Effector memory CD8-positive, alpha-beta T cell (primary cell): ENCODE results near the gene DEDD2.
"Not testable (repeated sequence)": the region's sequence is repeated elsewhere in the genome, so short reads cannot be mapped to it uniquely, and the experiment has no call there.

Source experiments
- ATAC-seq: fragments of 150-1000 bp; cut with Tn5 transposase; replicated peaks from 2 replicates; pipeline ENCODE4 v1.10.0; 2021; ENCODE audit warnings: mild to moderate bottlenecking, moderate library complexity
- DNase-seq, 3 experiments: peaks; one replicate each; pipeline ENCODE4 v3.0.0; 2021
- H3K27ac Mint-ChIP-seq, 2 donors: one replicate each; pipeline ENCODE4 v1.8.0; 2022; ENCODE audit warnings: mild to moderate bottlenecking in 2 of 2, mixed read lengths in 2 of 2, moderate library complexity in 2 of 2
- H3K27me3 Mint-ChIP-seq, 2 donors: one replicate each; pipeline ENCODE4 v1.8.0; 2022; ENCODE audit warnings: mixed read lengths in 2 of 2
- H3K36me3 Mint-ChIP-seq: one replicate; pipeline ENCODE4 v1.8.0; 2022; ENCODE audit warnings: mild to moderate bottlenecking, moderate library complexity, mixed read lengths; ENCODE audit not compliant: insufficient read depth
- H3K4me1 Mint-ChIP-seq, 2 donors: one replicate each; pipeline ENCODE4 v1.8.0; 2022; ENCODE audit warnings: low read depth in 2 of 2, mixed read lengths in 2 of 2
- H3K4me3 Mint-ChIP-seq, 2 donors: one replicate each; pipeline ENCODE4 v1.8.0; 2022; ENCODE audit warnings: mild to moderate bottlenecking in 2 of 2, mixed read lengths in 2 of 2, moderate library complexity in 2 of 2
- H3K9me3 Mint-ChIP-seq, 2 donors: one replicate each; pipeline ENCODE4 v1.8.0; 2022; ENCODE audit warnings: mixed read lengths in 2 of 2
- total RNA-seq, 9 experiments: gene quantifications; one replicate each; lab custom pipeline; 2026; lab: John Stamatoyannopoulos, UW

DEDD2 gene, protein sequence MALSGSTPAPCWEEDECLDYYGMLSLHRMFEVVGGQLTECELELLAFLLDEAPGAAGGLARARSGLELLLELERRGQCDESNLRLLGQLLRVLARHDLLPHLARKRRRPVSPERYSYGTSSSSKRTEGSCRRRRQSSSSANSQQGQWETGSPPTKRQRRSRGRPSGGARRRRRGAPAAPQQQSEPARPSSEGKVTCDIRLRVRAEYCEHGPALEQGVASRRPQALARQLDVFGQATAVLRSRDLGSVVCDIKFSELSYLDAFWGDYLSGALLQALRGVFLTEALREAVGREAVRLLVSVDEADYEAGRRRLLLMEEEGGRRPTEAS
- 27.2 to 105 (median 43.6) reads per million in 9 experiments for total RNA-seq

GRCh38 chr19:42217520-42218437, at the start of gene DEDD2:
DEDD2 (minus strand) TSS chr19:42217677; CDS start chr19:42217007, 670 bp downstream.
- peaks cover 46% of the 10 kb centered on the region for H3K36me3 Mint-ChIP-seq
- no peaks in the 10 kb centered on the region for H3K9me3 Mint-ChIP-seq
- peak within 1 kb of the TSS; percentile 92 to 93 for H3K27ac Mint-ChIP-seq
- no peaks in the 10 kb centered on the region for H3K27me3 Mint-ChIP-seq
- ATAC-seq (peak; percentile 72), DNase-seq (peak; percentile 99 to 100 (median 100))
- H3K4me1 Mint-ChIP-seq: peaks cover 64 to 65% of the 10 kb centered on the region in 2 donors
- peak within 1 kb of the TSS; percentile 97 for H3K4me3 Mint-ChIP-seq

GRCh38 chr19:42266928-42267603, 49.6 kb upstream of the DEDD2 start:
- H3K9me3 Mint-ChIP-seq, H3K27me3 Mint-ChIP-seq, H3K4me3 Mint-ChIP-seq, H3K27ac Mint-ChIP-seq, ATAC-seq, DNase-seq: not testable (repeated sequence)
- H3K4me1 Mint-ChIP-seq: peaks cover 14 to 29% of the 10 kb centered on the region in 2 donors
- peaks cover 15% of the 10 kb centered on the region for H3K36me3 Mint-ChIP-seq

- H3K27ac Mint-ChIP-seq: not testable (repeated sequence)
Observed at GRCh38 chr19:42266105-42266504, 48.6 kb upstream of the DEDD2 start.

DNA sequence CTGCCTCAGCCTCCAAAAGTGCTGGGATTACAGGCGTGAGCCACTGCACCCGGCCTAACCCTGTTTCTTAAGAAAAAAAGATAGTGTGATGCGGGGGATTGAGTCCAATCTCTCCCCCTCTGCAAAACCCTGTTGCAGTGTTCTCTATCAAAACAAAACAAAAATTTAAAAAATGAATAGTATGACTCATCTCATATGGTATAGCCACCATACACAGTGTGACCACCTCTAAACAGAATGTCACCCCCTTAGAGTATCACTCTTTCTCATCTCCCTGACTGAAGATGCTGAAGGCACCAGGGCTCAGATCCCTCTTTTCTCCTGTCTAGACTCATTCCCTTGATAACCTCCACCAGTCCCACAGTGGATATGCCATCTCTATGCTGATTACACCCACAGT, 44.3 kb upstream of the DEDD2 start:
- DNase-seq: no peak
- Mint-ChIP-seq H3K4me3 (no peak overlapping the region), H3K4me1 (no peaks in the 10 kb centered on the region), H3K27me3 (no peaks in the 10 kb centered on the region), H3K9me3 (no peaks in the 10 kb centered on the region), H3K36me3 (no peaks in the 10 kb centered on the region), H3K27ac (no peak overlapping the region)
- no peak for ATAC-seq

More at GRCh38 chr19:42266105-42266504, 48.6 kb upstream of the DEDD2 start:
- H3K9me3 Mint-ChIP-seq, H3K27me3 Mint-ChIP-seq, ATAC-seq, DNase-seq, H3K4me3 Mint-ChIP-seq: not testable (repeated sequence)
- H3K4me1 Mint-ChIP-seq: peaks cover 9 to 23% of the 10 kb centered on the region in 2 donors
- H3K36me3 Mint-ChIP-seq: peaks cover 10% of the 10 kb centered on the region

DNA sequence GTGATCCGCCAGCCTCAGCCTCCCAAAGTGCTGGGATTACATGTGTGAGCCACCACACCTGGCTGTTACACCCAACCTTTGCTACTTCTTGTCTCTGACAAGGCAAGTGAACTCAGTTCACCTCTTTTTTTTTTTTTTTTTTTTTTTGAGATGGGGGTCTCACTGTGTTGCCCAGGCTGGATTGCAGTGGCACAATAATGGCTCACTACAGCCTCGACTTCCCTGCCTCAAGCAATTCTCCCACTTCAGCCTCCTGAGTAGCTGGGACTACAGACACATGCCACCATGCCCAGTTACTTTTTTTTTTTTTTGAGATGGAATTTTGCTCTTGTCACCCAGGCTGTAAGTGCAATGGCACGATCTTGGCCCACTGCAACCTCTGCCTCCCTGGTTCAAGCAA, 40.4 kb upstream of the DEDD2 start:
- Mint-ChIP-seq H3K36me3 (peaks cover 14% of the 10 kb centered on the region), H3K4me1 (peaks cover 9 to 10% of the 10 kb centered on the region in 2 donors)
- not testable (repeated sequence) for H3K4me3 Mint-ChIP-seq, H3K27ac Mint-ChIP-seq, H3K9me3 Mint-ChIP-seq, ATAC-seq, H3K27me3 Mint-ChIP-seq, DNase-seq

DNA sequence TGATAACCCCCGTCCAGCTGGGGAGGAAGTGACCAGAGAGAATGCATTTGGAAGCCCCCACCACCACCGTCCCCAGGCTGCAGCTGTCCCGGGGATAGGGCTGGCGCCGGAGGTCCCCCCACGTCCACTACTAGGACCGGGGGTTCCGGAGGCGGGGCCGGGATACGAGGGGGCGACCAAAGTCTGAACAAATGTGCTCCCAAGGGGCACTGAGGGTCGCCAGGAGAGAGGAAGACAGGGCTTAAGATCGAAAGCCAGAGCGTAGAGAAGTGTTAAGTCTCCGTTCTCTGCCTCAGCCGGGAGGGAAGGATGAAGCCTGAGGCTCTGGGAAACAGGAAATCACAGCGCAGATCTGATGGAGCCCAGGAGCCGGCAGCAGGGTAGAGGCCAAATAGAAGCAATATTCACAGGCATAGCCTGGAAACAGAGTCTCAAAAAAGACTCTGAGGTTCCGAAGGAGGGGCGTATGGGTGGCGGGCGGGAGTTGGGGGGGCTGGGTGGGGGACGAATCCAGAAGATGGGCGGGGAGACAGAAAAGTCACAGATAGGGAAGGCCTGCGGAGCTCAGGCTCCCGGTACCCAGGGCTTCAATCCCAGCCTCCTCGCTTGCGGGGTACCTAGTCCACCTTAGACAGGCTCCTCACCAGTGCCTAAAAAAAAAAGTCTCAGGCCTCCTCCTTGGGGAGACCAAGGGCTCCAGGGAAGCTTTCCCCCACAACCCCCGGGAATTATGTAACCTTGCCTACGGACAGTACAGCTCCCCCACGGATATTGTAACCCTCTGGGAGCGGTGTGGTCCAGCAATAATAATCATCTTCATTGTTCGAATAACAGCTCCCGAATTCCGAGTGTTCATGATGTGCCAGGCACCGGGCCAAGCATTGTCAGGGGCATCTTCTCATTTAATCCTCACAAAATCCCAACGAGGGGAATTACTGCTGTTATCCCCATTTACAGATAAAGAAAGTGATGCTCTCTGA, 38.6 kb upstream of the DEDD2 start:
- DNase-seq (no peak), ATAC-seq (no peak)
- H3K36me3 Mint-ChIP-seq: peaks cover 18% of the 10 kb centered on the region
- H3K4me3 Mint-ChIP-seq: peak overlapping the region; percentile 86 to 96
- H3K9me3 Mint-ChIP-seq: no peaks in the 10 kb centered on the region
- H3K27me3 Mint-ChIP-seq: no peaks in the 10 kb centered on the region
- peak overlapping the region; percentile 56 to 67 for H3K27ac Mint-ChIP-seq
- peaks cover 22 to 24% of the 10 kb centered on the region in 2 donors for H3K4me1 Mint-ChIP-seq

DNA sequence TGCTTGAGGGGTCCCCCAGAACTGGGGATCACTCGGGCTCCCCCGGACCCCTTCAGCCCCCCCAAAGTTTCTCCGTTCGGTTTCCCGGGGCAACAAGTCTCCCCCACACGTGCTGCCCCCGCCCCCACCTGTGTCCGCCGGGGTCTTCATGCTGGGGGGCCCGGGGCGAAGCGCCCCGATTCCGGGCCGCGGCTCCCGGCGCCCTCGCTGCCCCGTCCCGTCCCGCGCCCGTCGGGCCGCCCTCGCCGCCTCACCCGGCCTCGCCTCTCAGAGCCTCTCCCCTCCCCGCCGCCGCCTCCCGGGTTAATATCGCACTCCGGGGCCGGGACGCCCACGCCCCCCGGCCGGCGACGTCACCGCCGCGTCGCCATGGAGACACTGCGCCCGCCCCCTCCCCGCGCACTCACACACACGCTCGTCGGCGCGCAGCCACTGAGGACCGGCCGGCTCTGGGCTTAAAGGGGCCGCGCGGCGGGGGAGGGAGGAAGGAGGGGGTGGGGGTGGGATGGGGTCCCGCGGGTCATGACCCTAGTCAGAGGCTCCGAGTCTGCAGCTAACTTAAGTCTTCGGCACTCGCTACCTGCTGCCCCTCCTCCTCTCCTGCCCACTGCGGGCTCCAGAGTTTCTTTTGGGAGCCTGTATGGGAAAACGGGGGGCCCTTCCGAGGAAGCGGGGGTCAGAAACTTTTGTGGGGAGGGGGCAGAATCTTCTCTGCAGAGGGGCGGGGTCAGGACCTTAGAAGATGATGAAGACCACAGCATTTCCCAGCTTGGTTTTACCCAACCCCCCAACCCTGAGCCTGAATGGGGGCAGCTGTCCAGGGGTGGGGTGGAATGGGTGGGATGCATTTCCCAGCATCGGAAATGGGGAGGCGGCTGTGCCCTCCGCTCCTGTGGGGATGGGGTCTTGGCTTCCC, 37.6 kb upstream of the DEDD2 start, which contains the start of gene ERF:
TSS of gene ERF (minus strand) at position 279 of the 916 bp plus-strand sequence. CDS start at position 150, 129 bp downstream.
- Mint-ChIP-seq H3K27me3 (no peaks in the 10 kb centered on the region), H3K36me3 (peaks cover 27% of the 10 kb centered on the region), H3K4me1 (peaks cover 24 to 25% of the 10 kb centered on the region in 2 donors), H3K9me3 (no peaks in the 10 kb centered on the region), H3K4me3 (peak within 1 kb of the TSS; percentile 86 to 96), H3K27ac (peak within 1 kb of the TSS; percentile 56 to 67)
- DNase-seq: peak; percentile 93
- peak; percentile 82 for ATAC-seq

DNA sequence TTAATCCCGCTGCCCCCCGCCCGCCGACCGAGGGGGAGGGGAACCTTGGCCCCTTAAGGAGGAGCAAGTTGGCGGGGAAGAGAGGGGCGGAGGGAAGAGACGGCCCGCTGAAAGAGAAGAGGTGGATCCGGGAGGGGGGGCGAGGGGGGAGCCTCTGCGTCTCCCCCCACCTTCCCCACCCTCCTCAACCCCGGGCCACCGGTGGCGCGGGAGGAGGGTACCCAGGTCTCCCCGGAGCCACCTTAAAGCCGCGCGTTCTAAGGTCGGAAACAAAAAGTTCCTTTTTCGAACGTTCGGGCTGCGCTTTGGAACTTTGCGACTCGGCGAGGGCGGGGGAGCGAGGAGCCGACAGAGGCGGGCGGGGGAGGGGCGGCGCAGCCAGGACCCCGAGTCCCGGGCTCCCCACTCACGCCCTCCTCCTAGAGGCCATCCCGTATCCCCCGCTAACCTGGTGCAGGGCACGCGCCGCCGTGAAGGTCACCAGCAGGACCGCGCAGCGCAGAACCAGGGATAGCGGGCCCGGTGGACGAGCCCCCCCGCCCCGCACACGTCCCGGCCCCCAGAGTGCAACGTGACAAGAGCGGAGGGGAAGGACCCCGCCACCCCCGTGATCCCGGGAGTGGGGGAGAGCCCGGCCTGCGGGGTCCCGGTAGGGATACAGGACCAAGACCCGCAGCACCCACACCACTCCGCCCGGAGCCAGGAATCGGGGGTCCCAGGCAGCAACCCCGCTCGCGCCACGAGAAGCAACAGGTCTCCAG, 36.8 kb upstream of the DEDD2 start:
- DNase-seq (peak; percentile 60 to 62 (median 62)), ATAC-seq (peak; percentile 46)
- H3K27ac Mint-ChIP-seq: peak overlapping the region; percentile 56 to 67
- no peaks in the 10 kb centered on the region for H3K9me3 Mint-ChIP-seq
- H3K4me1 Mint-ChIP-seq: peaks cover 24 to 27% of the 10 kb centered on the region in 2 donors
- peak overlapping the region; percentile 86 to 96 for H3K4me3 Mint-ChIP-seq
- H3K36me3 Mint-ChIP-seq: peaks cover 35% of the 10 kb centered on the region
- H3K27me3 Mint-ChIP-seq: no peaks in the 10 kb centered on the region

DNA sequence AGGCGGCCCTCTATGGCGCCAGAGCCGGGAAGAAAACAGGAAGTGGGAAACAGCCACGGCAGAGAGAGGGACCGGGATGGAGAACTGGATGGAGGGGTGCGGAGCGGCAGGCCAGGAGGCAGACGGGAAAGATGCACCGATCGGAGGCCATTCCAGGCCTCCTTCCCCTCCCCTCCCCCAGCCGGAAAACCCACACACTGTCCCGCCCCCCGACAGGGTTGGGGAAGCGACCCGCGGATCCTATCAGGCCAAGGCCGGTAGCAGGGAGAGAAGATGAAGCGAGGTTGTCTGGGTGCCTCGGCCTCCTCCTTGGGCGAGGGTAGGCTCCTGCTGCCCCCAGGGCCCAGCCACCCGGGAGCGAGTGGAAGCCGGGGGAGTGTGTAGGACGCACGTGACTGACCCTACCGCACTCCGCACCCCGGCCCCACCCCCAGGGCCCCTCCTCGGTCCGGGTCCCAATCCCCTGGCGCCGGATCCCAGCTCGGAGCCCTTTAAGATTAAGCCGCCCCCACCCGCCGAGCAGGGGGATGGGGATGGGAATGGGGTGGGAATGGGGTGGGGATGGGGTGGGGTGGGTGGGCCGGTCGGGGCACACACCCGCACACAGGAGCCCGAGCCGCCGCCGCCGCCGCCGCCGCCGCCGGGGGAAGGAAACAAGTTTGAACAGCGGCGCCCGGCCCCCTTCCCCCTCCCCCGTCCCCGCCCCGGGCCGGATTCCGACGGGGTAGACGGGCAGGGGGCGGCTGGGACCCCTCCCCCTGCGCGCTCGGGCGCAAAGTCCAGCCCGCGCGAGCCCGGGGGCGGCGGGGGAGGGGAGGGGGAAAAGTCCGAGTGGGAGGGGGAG, 36.0 kb upstream of the DEDD2 start:
- peak; percentile 40 to 48 (median 48) for DNase-seq

More for the DNA sequence above, 36.0 kb upstream of the DEDD2 start:
- peak; percentile 25 for ATAC-seq
- H3K4me3 Mint-ChIP-seq: peak overlapping the region; percentile 86 to 96
- peaks cover 24 to 29% of the 10 kb centered on the region in 2 donors for H3K4me1 Mint-ChIP-seq
- H3K36me3 Mint-ChIP-seq: peaks cover 41% of the 10 kb centered on the region
- peak overlapping the region; percentile 93 for H3K27ac Mint-ChIP-seq
- H3K27me3 Mint-ChIP-seq: no peaks in the 10 kb centered on the region
- no peaks in the 10 kb centered on the region for H3K9me3 Mint-ChIP-seq
